H1 (cell line): Measurements from ENCODE around the gene MOV10L1. TPM values are rescaled to one million over a fixed set of nuclear protein-coding genes. Genes with fewer than 3 reads are reported as not detected.

Source experiments
- CTCF ChIA-PET: fragments of 300-600 bp; sonication (Branson Sonifier 250); formaldehyde crosslinking; loops from one replicate; lab custom pipeline; 2021; ENCODE audit not compliant: partially characterized antibody; lab: Charles Lee
- POLR2A ChIA-PET: fragments of 300-600 bp; sonication (Branson Sonifier 250); formaldehyde crosslinking; loops from one replicate; lab custom pipeline; 2021; ENCODE audit warnings: inconsistent platforms; ENCODE audit not compliant: partially characterized antibody; lab: Charles Lee
- DNase-seq, 2 experiments: peaks; one replicate each; pipeline versions ENCODE4 v3.0.0 to v3.0.0-alpha.2; 2010 to 2022; ENCODE audit warnings: low spot score in 2 of 2, low read depth in 1 of 2, mixed read lengths in 1 of 2
- FAIRE-seq: peaks from 2 replicates; lab custom pipeline; 2011; peaks lifted over from hg19 to GRCh38; lab: Jason Lieb, UNC
- H2AFZ ChIP-seq: 2 replicates; pipeline ENCODE4 v1.8.1; 2012; ENCODE audit warnings: low read length, inconsistent platforms
- H2AK5ac ChIP-seq: 2 replicates; pipeline ENCODE4 v1.6.1; 2013; ENCODE audit warnings: low read depth, low read length
- H2BK120ac ChIP-seq: replicated peaks from 2 replicates; pipeline ENCODE3; 2013; ENCODE audit warnings: low read depth, low read length, inconsistent platforms
- H2BK12ac ChIP-seq: 2 replicates; pipeline ENCODE4 v1.6.1; 2013; ENCODE audit warnings: low read depth, low read length
- H2BK15ac ChIP-seq: 2 replicates; pipeline ENCODE4 v1.6.1; 2013; ENCODE audit warnings: low read length
- H2BK20ac ChIP-seq: 2 replicates; pipeline ENCODE4 v1.6.1; 2013; ENCODE audit warnings: low read length
- H2BK5ac ChIP-seq: 2 replicates; pipeline ENCODE4 v1.6.1; 2013; ENCODE audit warnings: low read depth, low read length
- H3K14ac ChIP-seq: 2 replicates; pipeline ENCODE4 v1.6.1; 2013; ENCODE audit warnings: inconsistent platforms; ENCODE audit not compliant: insufficient read length
- H3K18ac ChIP-seq: 2 replicates; pipeline ENCODE4 v1.6.1; 2013; ENCODE audit warnings: low read length; ENCODE audit errors: extremely low read depth
- H3K23ac ChIP-seq: 2 replicates; pipeline ENCODE4 v1.6.1; 2013; ENCODE audit warnings: inconsistent platforms; ENCODE audit not compliant: insufficient read length
- H3K23me2 ChIP-seq: 2 replicates; pipeline ENCODE4 v1.6.1; 2013; ENCODE audit warnings: low read depth, low read length
- H3K27ac ChIP-seq: 2 replicates; pipeline ENCODE4 v1.6.1; 2011; ENCODE audit warnings: low read depth, low read length, inconsistent platforms
- H3K27me3 ChIP-seq, 4 experiments: replicated peaks in 1 of 4; 1 replicate in 1 of 4; 2 replicates in 3 of 4; pipeline versions ENCODE4 v1.6.1 to v1.8.1; 2011 to 2013; ENCODE audit warnings: low read length in 3 of 4, mild to moderate bottlenecking in 3 of 4, inconsistent platforms in 2 of 4, mixed read lengths in 2 of 4, moderate library complexity in 1 of 4; ENCODE audit not compliant: control insufficient read depth in 3 of 4, insufficient read depth in 3 of 4; ENCODE audit errors: extremely low read depth in 1 of 4
- H3K36me3 ChIP-seq, 4 experiments: 2 replicates each; pipeline versions ENCODE4 v1.6.1 to v1.8.1; 2011 to 2013; ENCODE audit warnings: mild to moderate bottlenecking in 4 of 4, low read length in 3 of 4, moderate library complexity in 2 of 4, control low read depth in 1 of 4, inconsistent platforms in 1 of 4; ENCODE audit not compliant: insufficient read depth in 4 of 4, control insufficient read depth in 2 of 4
- H3K4ac ChIP-seq: replicated peaks from 2 replicates; pipeline ENCODE3; 2013; ENCODE audit warnings: low read length, low read depth, mixed read lengths, inconsistent platforms; ENCODE audit not compliant: insufficient read length
- H3K4me1 ChIP-seq, 4 experiments: replicated peaks in 1 of 4; 1 replicate in 1 of 4; 2 replicates in 3 of 4; pipeline versions ENCODE4 v1.6.1 to v1.8.1; 2011 to 2013; ENCODE audit warnings: low read length in 3 of 4, inconsistent platforms in 2 of 4, mixed read lengths in 1 of 4; ENCODE audit not compliant: insufficient read depth in 4 of 4, control insufficient read depth in 3 of 4
- H3K4me2 ChIP-seq, 2 experiments: 2 replicates each; pipeline versions ENCODE4 v1.6.1 to v1.8.1; 2011 to 2013; ENCODE audit warnings: low read depth in 2 of 2, low read length in 2 of 2, control low read depth in 1 of 2, inconsistent platforms in 1 of 2, mild to moderate bottlenecking in 1 of 2; ENCODE audit not compliant: insufficient read depth in 1 of 2
- H3K4me3 ChIP-seq, 4 experiments: fragments of 200-600, 300-600 bp in 1 of 4; sonication (generic), shearing (Covaris generic), sonication (Bioruptor Twin) in 1 of 4; 2 replicates each; pipeline versions ENCODE4 v1.5.1 to v1.8.1; 2011 to 2016; ENCODE audit warnings: low read length in 4 of 4, low read depth in 3 of 4, control low read depth in 2 of 4, inconsistent platforms in 2 of 4, mild to moderate bottlenecking in 2 of 4, mixed read lengths in 1 of 4, moderate library complexity in 1 of 4; ENCODE audit not compliant: insufficient read depth in 2 of 4; ENCODE audit errors: extremely low read depth in 1 of 4
- H3K56ac ChIP-seq: replicated peaks from 2 replicates; pipeline ENCODE3; 2013; ENCODE audit warnings: low read depth, mild to moderate bottlenecking, mixed read lengths, low read length, inconsistent platforms; ENCODE audit not compliant: insufficient read length
- H3K79me1 ChIP-seq: 2 replicates; pipeline ENCODE4 v1.6.1; 2013; ENCODE audit warnings: low read depth, low read length, control low read depth
- H3K79me2 ChIP-seq, 2 experiments: 2 replicates each; pipeline versions ENCODE4 v1.6.1 to v1.8.1; 2012 to 2013; ENCODE audit warnings: low read length in 2 of 2, mild to moderate bottlenecking in 2 of 2, inconsistent platforms in 1 of 2; ENCODE audit not compliant: insufficient read depth in 2 of 2, control insufficient read depth in 1 of 2
- H3K9ac ChIP-seq, 4 experiments: replicated peaks in 1 of 4; 1 replicate in 1 of 4; 2 replicates in 3 of 4; pipeline versions ENCODE4 v1.6.1 to v1.8.1; 2011 to 2013; ENCODE audit warnings: low read depth in 3 of 4, low read length in 3 of 4, control low read depth in 2 of 4, mild to moderate bottlenecking in 2 of 4, moderate library complexity in 2 of 4, inconsistent platforms in 1 of 4; ENCODE audit errors: extremely low read depth in 1 of 4
- H3K9me3 ChIP-seq, 2 experiments: 2 replicates each; pipeline versions ENCODE4 v1.6.1 to v1.8.1; 2012 to 2013; ENCODE audit warnings: mild to moderate bottlenecking in 2 of 2, moderate library complexity in 2 of 2, control low read depth in 1 of 2, inconsistent platforms in 1 of 2, low read depth in 1 of 2, low read length in 1 of 2, mixed read lengths in 1 of 2; ENCODE audit not compliant: insufficient read depth in 2 of 2
- H4K20me1 ChIP-seq, 2 experiments: replicated peaks in 1 of 2; 2 replicates each; pipeline versions ENCODE3 to v1.8.1; 2011 to 2013; ENCODE audit warnings: inconsistent platforms in 2 of 2, low read length in 2 of 2, mild to moderate bottlenecking in 1 of 2; ENCODE audit not compliant: insufficient read depth in 2 of 2, control insufficient read depth in 1 of 2
- H4K5ac ChIP-seq: 2 replicates; pipeline ENCODE4 v1.6.1; 2013; ENCODE audit warnings: low read length, low read depth, mixed read lengths, inconsistent platforms; ENCODE audit not compliant: insufficient read length
- H4K8ac ChIP-seq: 2 replicates; pipeline ENCODE4 v1.8.0; 2013; ENCODE audit warnings: mild to moderate bottlenecking, moderate library complexity, low read length, inconsistent platforms; ENCODE audit not compliant: insufficient read depth; ENCODE audit errors: extremely low read depth
- H4K91ac ChIP-seq: replicated peaks from 2 replicates; pipeline ENCODE3; 2013; ENCODE audit warnings: low read length, mixed read lengths, inconsistent platforms; ENCODE audit not compliant: insufficient read length
- CBX8 ChIP-seq: fragments of 300-800, 300-1000 bp; sonication (generic); IDR thresholded peaks from 2 replicates; pipeline ENCODE4 v1.7.1; 2016; ENCODE audit warnings: low read depth, low read length, borderline replicate concordance
- CHD1 ChIP-seq: IDR thresholded peaks from 2 replicates; pipeline ENCODE4 v1.6.1; 2012; ENCODE audit warnings: low read depth, low read length, improper control_type of control experiment
- HDAC2 ChIP-seq, 2 experiments: fragments of 300-600 bp in 1 of 2; sonication (generic) in 1 of 2; IDR thresholded peaks; 2 replicates each; pipeline ENCODE4 v1.6.1; 2011 to 2012; ENCODE audit warnings: low read depth in 2 of 2, low read length in 2 of 2, mild to moderate bottlenecking in 2 of 2, moderate library complexity in 2 of 2, borderline replicate concordance in 1 of 2, inconsistent platforms in 1 of 2
- NRF1 ChIP-seq: IDR thresholded peaks from 2 replicates; pipeline ENCODE4 v1.6.1; 2011; ENCODE audit warnings: mild to moderate bottlenecking, low read depth, low read length, improper control_type of control experiment
- POU5F1 ChIP-seq: IDR thresholded peaks from 2 replicates; pipeline ENCODE4 v1.6.1; 2011; ENCODE audit warnings: low read depth, mild to moderate bottlenecking, low read length, moderate library complexity
- SP4 ChIP-seq: IDR thresholded peaks from 2 replicates; pipeline ENCODE4 v1.6.1; 2012; ENCODE audit warnings: low read length, inconsistent platforms
- TBP ChIP-seq: IDR thresholded peaks from 2 replicates; pipeline ENCODE4 v1.6.1; 2011; ENCODE audit warnings: low read depth, low read length, improper control_type of control experiment
- WGBS, 2 experiments: shearing (Covaris generic) in 1 of 2; methylation state at CpG; one replicate each; pipeline versions ENCODE4 v1.1.6 to v1.1.7; 2013 to 2015; ENCODE audit warnings: low lambda C conversion rate in 2 of 2, mixed read lengths in 2 of 2, inconsistent platforms in 1 of 2, low coverage in 1 of 2, missing lambda C conversion rate in 1 of 2; ENCODE audit not compliant: insufficient replicate concordance in 2 of 2, insufficient coverage in 1 of 2, insufficient read length in 1 of 2; ENCODE audit errors: extremely low coverage in 1 of 2, missing lambda C conversion rate in 1 of 2; 5-methylcytosine and 5-hydroxymethylcytosine counted together
- polyA plus RNA-seq, 7 experiments: library from polyadenylated mRNA; depleted of rRNA in 3 of 7; stranded (reverse) in 5 of 7; unstranded in 2 of 7; fragments of >200 nt in 5 of 7; fragments of 200-250 nt in 2 of 7; gene quantifications; 1 replicate in 5 of 7; 2 replicates in 1 of 7; 4 replicates in 1 of 7; pipeline versions ENCODE4 v1.2.1 to v1.2.3, GENCODE V29; 2011 to 2013; ENCODE audit warnings: missing spikeins in 2 of 7, mixed read lengths in 2 of 7
- total RNA-seq: library from RNA; stranded (reverse); fragmentation: NEBNext Ultra II Directional; extraction: Animal tissue kit (Norgen Biotek cat#: 25700); gene quantifications from 2 replicates; pipeline ENCODE4 v1.2.1, GENCODE V29; 2021

MOV10L1 gene
- total and polyA plus RNA-seq, 2 of the 8 experiments (the other 6 are each of a cell fraction or from before 2014, with no cell fraction given), result 0.32 TPM; not detected in 1

DNA sequence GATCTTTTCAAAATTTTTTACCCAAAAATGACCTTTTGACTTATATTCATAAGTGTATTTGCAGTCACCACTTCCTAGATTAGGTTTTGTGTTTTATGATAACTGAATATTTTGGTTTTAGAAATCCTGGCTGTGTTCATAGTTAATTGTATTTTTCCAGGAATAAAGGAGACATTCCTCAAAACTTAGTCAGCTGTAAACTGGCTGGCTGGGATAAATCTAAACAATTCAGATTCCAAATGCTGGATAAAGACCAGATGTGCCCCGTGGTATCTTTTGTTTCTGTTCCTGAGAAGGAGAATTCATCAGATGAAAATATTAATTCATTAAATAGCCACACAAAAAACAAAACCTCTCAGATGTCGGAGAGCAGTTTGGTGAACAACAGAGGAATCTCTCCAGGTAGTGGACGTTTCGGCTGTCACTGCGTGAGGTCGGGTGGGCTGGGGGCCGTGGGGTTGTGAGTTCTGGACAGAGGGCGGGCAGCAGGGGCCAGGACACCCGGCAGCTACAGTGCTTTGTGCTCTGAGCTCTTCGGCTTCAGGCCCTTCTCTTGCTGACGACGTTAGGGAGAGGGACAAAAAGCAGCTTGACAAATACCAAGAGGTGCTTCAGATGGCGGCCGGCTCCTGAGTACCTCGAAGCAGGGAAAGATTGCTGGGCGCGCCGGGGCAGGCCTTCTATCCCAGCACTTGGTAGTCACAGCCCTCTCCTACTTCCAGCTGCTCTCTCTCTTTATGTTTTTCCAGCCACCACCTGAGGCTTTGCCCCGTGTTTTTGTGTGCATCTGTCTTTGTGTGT, 24.6 kb downstream of the MOV10L1 start:
- no peaks in the 10 kb centered on the region for H3K9me3 ChIP-seq
- H4K8ac ChIP-seq, result no peak overlapping the region
- POLR2A ChIA-PET, result no interaction called here
- H2BK15ac ChIP-seq, result no peak overlapping the region
- DNase-seq (no peak), FAIRE-seq (no peak)
- no peaks in the 10 kb centered on the region for H3K4me1 ChIP-seq
- H2BK120ac ChIP-seq, result no peak overlapping the region
- no peak overlapping the region for H3K18ac ChIP-seq
- CTCF ChIA-PET, result interaction anchor here (1.2 kb wide), 1 partner anchor 48 kb away, joined by 4 read pairs; no protein-coding TSS in a partner anchor
- no peak overlapping the region for H3K56ac ChIP-seq
- H3K4me3 ChIP-seq, result no peak overlapping the region
- H3K27ac ChIP-seq, result no peak overlapping the region
- no peak overlapping the region for H2BK12ac ChIP-seq
- H3K79me2 ChIP-seq, result no peaks in the 10 kb centered on the region
- no peaks in the 10 kb centered on the region; a peak in 1 of 8 replicates for H3K36me3 ChIP-seq
- no peak overlapping the region for H3K9ac ChIP-seq
- no peak overlapping the region for H3K14ac ChIP-seq
- TF ChIP-seq CBX8 (no peak), SP4 (no peak), HDAC2 (IDR thresholded peaks at IDR 0.05; ENCODE audit: borderline replicate concordance in 1 of 2, low read depth in 2 of 2, low read length in 2 of 2) (no peak), NRF1 (no peak), CHD1 (no peak), TBP (no peak), POU5F1 (no peak)
- 90% methylated on average over 16 of the region's 19 CpGs; no CpG with 5 or more reads in 1 of the 2 experiments for WGBS, 2 experiments
- no peaks in the 10 kb centered on the region; a peak in 2 of 7 replicates for H3K27me3 ChIP-seq
- H2BK20ac ChIP-seq, result no peak overlapping the region
- no peak overlapping the region for H3K4ac ChIP-seq
- no peak overlapping the region for H2BK5ac ChIP-seq
- no peak overlapping the region for H2AK5ac ChIP-seq
- no peaks in the 10 kb centered on the region for H4K20me1 ChIP-seq
- H3K79me1 ChIP-seq, result no peaks in the 10 kb centered on the region
- H2AFZ ChIP-seq, result no peak overlapping the region
- no peak overlapping the region for H3K4me2 ChIP-seq
- H4K5ac ChIP-seq, result no peak overlapping the region
- H4K91ac ChIP-seq, result no peak overlapping the region
- H3K23me2 ChIP-seq, result no peaks in the 10 kb centered on the region
- no peak overlapping the region for H3K23ac ChIP-seq
